DMS79 treated with DMSO at 0.1 percent for 48 hours (cell line): Measurements from ENCODE around the gene CD40LG.

Experiments used
- DNase-seq: peaks from one replicate; lab custom pipeline; 2025; lab: John Stamatoyannopoulos, UW

CD40LG gene

DNA sequence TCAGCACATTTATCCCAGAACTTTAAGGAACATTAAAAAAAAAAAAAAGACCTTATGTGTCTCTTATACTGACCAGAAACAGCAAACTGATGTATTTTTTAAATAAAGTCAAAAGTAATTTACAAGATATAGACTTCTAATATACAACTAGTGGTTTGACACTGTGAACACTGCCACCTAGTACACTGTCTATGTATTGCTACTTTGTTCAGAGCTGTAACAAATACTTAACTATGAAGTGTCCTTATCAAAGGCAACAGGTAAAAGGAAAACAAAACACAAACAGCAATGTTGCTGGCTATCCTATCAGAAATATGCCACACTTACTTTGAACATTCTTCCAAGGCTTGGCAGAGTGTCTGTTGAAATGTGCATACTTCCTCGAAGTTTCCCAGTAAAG is 60.4 kb downstream of the CD40LG start:
- no peak for DNase-seq
